Retinal pigment epithelial cell (primary cell): ENCODE measurements around the gene PRKAA2.

Source experiments
- DNase-seq: peaks from one replicate; pipeline ENCODE4 v3.0.0-alpha.2; 2010; ENCODE audit warnings: low read depth
- H3K4me3 ChIP-seq: 2 replicates; pipeline ENCODE4 v1.5.1; 2011; ENCODE audit warnings: mild to moderate bottlenecking, low read length, control low read depth, moderate library complexity
- CTCF ChIP-seq: conservative IDR thresholded peaks from 2 replicates; pipeline ENCODE4 v1.5.1; 2011; ENCODE audit warnings: low read depth, low read length, control low read depth, inconsistent platforms

The PRKAA2 gene

GRCh38 chr1:56712150-56712549 is 67.0 kb downstream of the PRKAA2 start:
- no peak overlapping the region for H3K4me3 ChIP-seq
- DNase-seq = no peak
- no peak for TF ChIP-seq CTCF

- no peak for TF ChIP-seq CTCF
- no peak overlapping the region for H3K4me3 ChIP-seq
- DNase-seq = peak; percentile 9
Observed at GRCh38 chr1:56713112-56713511, 68.0 kb downstream of the PRKAA2 start.

GRCh38 chr1:56715156-56715555 is 70.0 kb downstream of the PRKAA2 start:
- no peak overlapping the region for H3K4me3 ChIP-seq
- DNase-seq = peak; percentile 35
- no peak for TF ChIP-seq CTCF

GRCh38 chr1:56719171-56719570 is 74.1 kb downstream of the PRKAA2 start:
- no peak overlapping the region for H3K4me3 ChIP-seq

GRCh38 chr1:56726706-56727105 is 81.6 kb downstream of the PRKAA2 start:
- DNase-seq = no peak
- TF ChIP-seq CTCF = no peak
- H3K4me3 ChIP-seq = no peak overlapping the region

More at GRCh38 chr1:56719171-56719570, 74.1 kb downstream of the PRKAA2 start:
- TF ChIP-seq CTCF = no peak
- no peak for DNase-seq

- no peak for TF ChIP-seq CTCF
- no peak for DNase-seq
- no peak overlapping the region for H3K4me3 ChIP-seq
Observed at GRCh38 chr1:56728964-56729363, 83.8 kb downstream of the PRKAA2 start.

GRCh38 chr1:56745231-56745630 is 100.1 kb downstream of the PRKAA2 start:
- no peak for TF ChIP-seq CTCF
- no peak overlapping the region for H3K4me3 ChIP-seq
- no peak for DNase-seq
